K562 (cell line): ENCODE measurements around the gene ATP6V0E2. TPM values are rescaled to one million over a fixed set of nuclear protein-coding genes. Genes with fewer than 3 reads are reported as not detected.

ENCODE experiments used
- ATAC-seq: fragments of 200-7000 bp; cut with Tn5 transposase; 3 replicates; pipeline ENCODE4 v1.9.1; 2020; ENCODE audit warnings: moderate library complexity
- BruUV-seq: library from RNA; stranded (reverse); fragments of 400-500 nt; replicated peaks from 2 replicates; lab custom pipeline; 2021; lab: Mats Ljungman, UMichigan
- CTCF ChIA-PET: fragments of 300-600 bp; formaldehyde crosslinking; extraction: SDS; loops from one replicate; lab custom pipeline; 2021; ENCODE audit warnings: low intra/inter-chr PET ratio; lab: Yijun Ruan, JAX
- POLR2A ChIA-PET: fragments of 300-600, 350-650 bp; sonication (Branson Sonifier 250); formaldehyde crosslinking; extraction: SDS; loops from one replicate; lab custom pipeline; 2021; ENCODE audit warnings: antibody characterized with exemption, inconsistent platforms; lab: Yijun Ruan, JAX
- DNase-seq, 4 experiments: peaks; one replicate each; pipeline versions ENCODE4 v3.0.0 to v3.0.0-alpha.2; 2011 to 2018; ENCODE audit warnings: low spot score in 3 of 4, mixed read lengths in 3 of 4; ENCODE audit errors: extremely low read depth in 1 of 4
- FAIRE-seq: peaks from 2 replicates; lab custom pipeline; 2011; peaks lifted over from hg19 to GRCh38; lab: Jason Lieb, UNC
- H2AFZ ChIP-seq: 2 replicates; pipeline ENCODE4 v1.6.0; 2011; ENCODE audit warnings: low read depth, low read length, control low read depth, inconsistent platforms
- H3K27ac ChIP-seq: fragments of 200-600 bp; 3 replicates; pipeline ENCODE4 v1.8.0; 2011; ENCODE audit warnings: low read depth, mild to moderate bottlenecking, control low read depth, inconsistent platforms, low read length, moderate library complexity, mixed read lengths; ENCODE audit errors: extremely low read depth
- H3K27me3 ChIP-seq, 2 experiments: fragments of 300-600 bp in 1 of 2; 2 replicates in 1 of 2; 3 replicates in 1 of 2; pipeline versions ENCODE4 v1.6.0 to v1.8.0; 2011; ENCODE audit warnings: inconsistent platforms in 2 of 2, low read length in 2 of 2, mild to moderate bottlenecking in 1 of 2, mixed read lengths in 1 of 2, moderate library complexity in 1 of 2; ENCODE audit not compliant: control insufficient read depth in 2 of 2, insufficient read depth in 2 of 2
- H3K36me3 ChIP-seq: fragments of 300-600 bp; 3 replicates; pipeline ENCODE4 v1.8.0; 2011; ENCODE audit warnings: mild to moderate bottlenecking, low read length, inconsistent platforms; ENCODE audit not compliant: control insufficient read depth, insufficient read depth
- H3K4me1 ChIP-seq, 2 experiments: fragments of 200-600 bp in 1 of 2; replicated peaks in 1 of 2; 2 replicates in 1 of 2; 3 replicates in 1 of 2; pipeline versions ENCODE4 v1.5.1 to v1.8.0; 2011; ENCODE audit warnings: inconsistent platforms in 2 of 2, low read length in 2 of 2, mild to moderate bottlenecking in 1 of 2, mixed read lengths in 1 of 2, moderate library complexity in 1 of 2; ENCODE audit not compliant: control insufficient read depth in 2 of 2, insufficient read depth in 2 of 2
- H3K4me2 ChIP-seq: 2 replicates; pipeline ENCODE4 v1.6.1; 2011; ENCODE audit warnings: low read length, control low read depth, inconsistent platforms, mixed read lengths; ENCODE audit not compliant: insufficient read depth
- H3K4me3 ChIP-seq: fragments of 200-600 bp; sonication (generic), shearing (Covaris generic); 2 replicates; pipeline ENCODE4 v1.5.1; 2016; ENCODE audit warnings: control low read depth, inconsistent platforms
- H3K79me2 ChIP-seq: fragments of 200-600 bp; 3 replicates; pipeline ENCODE4 v1.8.0; 2011; ENCODE audit warnings: low read length, inconsistent platforms; ENCODE audit not compliant: control insufficient read depth, insufficient read depth
- H3K9ac ChIP-seq, 2 experiments: 2 replicates each; pipeline versions ENCODE4 v1.6.0 to v1.6.1; 2011; ENCODE audit warnings: low read depth in 2 of 2, low read length in 2 of 2, control low read depth in 1 of 2, inconsistent platforms in 1 of 2, mild to moderate bottlenecking in 1 of 2, mixed read lengths in 1 of 2; ENCODE audit not compliant: insufficient read depth in 1 of 2
- H3K9me1 ChIP-seq: one replicate; pipeline ENCODE4 v1.6.0; 2011; ENCODE audit warnings: inconsistent platforms, mild to moderate bottlenecking, low read length, moderate library complexity; ENCODE audit not compliant: control insufficient read depth, insufficient read depth
- H3K9me3 ChIP-seq: replicated peaks from 2 replicates; pipeline ENCODE4 v1.5.1; 2011; ENCODE audit warnings: low read depth, low read length, inconsistent platforms; ENCODE audit not compliant: control insufficient read depth, insufficient read depth
- H4K20me1 ChIP-seq: replicated peaks from 2 replicates; pipeline ENCODE4 v1.6.1; 2011; ENCODE audit warnings: low read length, inconsistent platforms, mixed read lengths; ENCODE audit not compliant: control insufficient read depth, insufficient read depth
- NFIC ChIP-seq: fragments of 450-650 bp; IDR thresholded peaks from 2 replicates; pipeline ENCODE4 v1.6.1; 2017; ENCODE audit warnings: mild to moderate bottlenecking, inconsistent platforms
- NR2C2 ChIP-seq, 2 experiments: fragments of 200-800 bp in 1 of 2; sonication (Bioruptor generic) in 1 of 2; sonication (generic) in 1 of 2; formaldehyde crosslinking in 1 of 2; IDR thresholded peaks; 2 replicates each; pipeline versions ENCODE4 v1.6.1 to v1.8.0; 2016 to 2022; ENCODE audit warnings: mild to moderate bottlenecking in 1 of 2, missing compliant biosample characterization in 1 of 2, missing genetic modification characterization in 1 of 2, missing genetic modification reagents in 1 of 2
- RBBP5 ChIP-seq: fragments of 200-600 bp; sonication (generic); IDR thresholded peaks from 2 replicates; pipeline ENCODE4 v1.6.1; 2012; ENCODE audit warnings: borderline replicate concordance, mild to moderate bottlenecking, low read length, control low read depth, inconsistent platforms; ENCODE audit not compliant: insufficient read depth, poor library complexity, severe bottlenecking
- ZNF263 ChIP-seq: sonication (generic); formaldehyde crosslinking; IDR thresholded peaks from 2 replicates; pipeline ENCODE4 v1.8.0; 2022; ENCODE audit warnings: mild to moderate bottlenecking, missing genetic modification reagents, borderline replicate concordance
- ZNF274 ChIP-seq: IDR thresholded peaks from 2 replicates; pipeline ENCODE4 v1.6.1; 2011; ENCODE audit warnings: low read depth, mild to moderate bottlenecking, low read length, moderate library complexity, borderline replicate concordance
- WGBS: fragments of 100-300 bp; shearing (Covaris generic); methylation state at CpG from one replicate; pipeline ENCODE4 v1.1.6; 2016; ENCODE audit warnings: low coverage, mixed read lengths; ENCODE audit not compliant: insufficient coverage; ENCODE audit errors: missing lambda C conversion rate; 5-methylcytosine and 5-hydroxymethylcytosine counted together
- in situ Hi-C: fragments of 300-500 bp; cut with MboI; formaldehyde crosslinking; loops from 4 replicates; pipeline ENCODE4 v1.15.0; 2018; ENCODE audit warnings: inconsistent platforms, mixed read lengths
- intact Hi-C: fragments of 100-400 bp; cut with micrococcal nuclease; formaldehyde crosslinking; loops from 2 replicates; pipeline ENCODE4 v1.14.2; 2022
- polyA plus RNA-seq, 8 experiments: library from polyadenylated mRNA; depleted of rRNA in 4 of 8; stranded (reverse) in 5 of 8; unstranded in 3 of 8; fragments of >200 nt; fragmentation: Nextera tagmentation in 2 of 8; fragmentation: Illumina TruSeq in 1 of 8; extraction: Ambion mirVana in 2 of 8; extraction: Trizol in 1 of 8; gene quantifications; 2 replicates each; pipeline versions ENCODE4 v1.2.1 to v1.2.3, GENCODE V29; 2011 to 2014; ENCODE audit warnings: inconsistent platforms in 1 of 8, missing spikeins in 1 of 8
- total RNA-seq, 7 experiments: library from RNA; depleted of rRNA in 6 of 7; stranded (reverse); fragments of >200 nt in 6 of 7; fragmentation: Illumina TruSeq in 2 of 7; extraction: Trizol in 2 of 7; gene quantifications; 2 replicates each; pipeline versions ENCODE4 v1.2.1 to v1.2.3, GENCODE V29; 2011 to 2021; ENCODE audit warnings: low replicate concordance in 1 of 7

The ATP6V0E2 gene
- total and polyA plus RNA-seq, 9 of the 15 experiments (the other 6 are each of a cell fraction or from before 2014, with no cell fraction given), result 0.55 to 18.5 (median 10.9) TPM

- intact Hi-C loops, result no loop called here
- H3K9me3 ChIP-seq, result no peaks in the 10 kb centered on the region
- H3K9ac ChIP-seq, result peak overlapping the region in 1 of 2 experiments; percentile 53; a peak in 1 of 4 replicates
- TF ChIP-seq NFIC (peak; percentile 24; the same call in 1 of the 2 replicates), NR2C2 (CRISPR knock-in tag; IDR thresholded peaks at IDR 0.05) (0 out of 2 replicates have a peak, but pooled peaks have one; percentile 61), NR2C2 (tag; IDR thresholded peaks at IDR 0.05) (no peak), RBBP5 (peak; percentile 51), ZNF263 (CRISPR knock-in tag) (0 out of 2 replicates have a peak, but pooled peaks have one; percentile 11), ZNF274 (no peak)
- no peaks in the 10 kb centered on the region for H3K79me2 ChIP-seq
- H3K4me2 ChIP-seq, result no peak overlapping the region
- FAIRE-seq, result peak; percentile 37
- no TSS peak for BruUV-seq
- DNase-seq, result no peak
- 16% methylated on average over 19 of the region's 19 CpGs for WGBS
- H3K36me3 ChIP-seq, result no peaks in the 10 kb centered on the region
- peak overlapping the region; percentile 11; the same call in 1 of the 2 replicates for H2AFZ ChIP-seq
- no peak overlapping the region for H3K4me3 ChIP-seq
- no peak overlapping the region for H3K27ac ChIP-seq
- peaks cover 5% of the 10 kb centered on the region for H3K9me1 ChIP-seq
- in situ Hi-C loops, result no loop called here
- H3K27me3 ChIP-seq, result peaks cover 18 to 57% of the 10 kb centered on the region in 2 experiments; a peak in 4 of 5 replicates
- CTCF ChIA-PET, result interaction anchor here (0.6 kb wide), 1 partner anchor 53 kb away, joined by 3 read pairs; no protein-coding TSS in a partner anchor
- POLR2A ChIA-PET, result interaction anchor here (0.6 to 1.3 kb wide), 3 partner anchors 12 to 366 kb away, joined by 3 to 4 read pairs (median 3); partner anchors contain the start of gene ZNF862
- H3K4me1 ChIP-seq, result peaks cover 14 to 73% of the 10 kb centered on the region in 2 experiments
- peak; percentile 2; the same call in 2 of the 3 replicates for ATAC-seq
- H4K20me1 ChIP-seq, result peaks cover 31% of the 10 kb centered on the region
Measured at GRCh38 chr7:149825567-149826343, 48.0 kb upstream of the ATP6V0E2 start.
